ENCODE data around the gene HSD17B12. TPM values are rescaled to one million over a fixed set of nuclear protein-coding genes. Genes with fewer than 3 reads are reported as not detected.
A peak's percentile ranks its signal among the peaks of the same experiment; 100 is the strongest.

HSD17B12 gene
- polyA plus RNA-seq, 4 donors = 20.5 to 89.4 (median 45.9) TPM

DNA sequence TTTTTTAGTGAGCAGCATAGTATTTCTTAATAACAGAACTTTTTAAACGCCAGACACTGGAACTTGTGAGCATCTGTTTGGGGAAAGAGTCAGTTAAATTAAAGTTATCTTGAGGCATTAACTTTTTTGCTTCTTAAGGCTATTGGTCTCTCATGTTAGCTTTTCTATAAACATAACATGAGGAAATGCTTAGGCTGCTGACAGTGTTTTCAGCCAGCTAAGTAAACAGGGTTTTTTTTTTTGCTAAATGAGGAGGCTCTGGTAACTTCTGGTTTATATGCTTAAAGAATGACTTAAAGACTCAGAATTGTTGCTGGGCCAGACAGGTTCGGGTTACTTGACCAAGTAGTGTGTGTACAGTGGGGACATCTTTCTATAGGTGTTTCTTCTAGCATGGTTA is 104.3 kb downstream of the HSD17B12 start:
- peaks cover 0 to 2% (median 0%) of the 10 kb centered on the region in 3 donors for H3K36me3 ChIP-seq (ENCODE audit: control insufficient read depth in 3 of 3, insufficient read depth in 2 of 3, low read depth in 1 of 3, low read length in 3 of 3)
- H3K27me3 ChIP-seq (ENCODE audit: control insufficient read depth in 3 of 3, insufficient read depth in 3 of 3, low read length in 3 of 3) = no peaks in the 10 kb centered on the region
- WGBS, 3 donors = 86 to 94% (median 91%) methylated on average over 2 of the region's 2 CpGs
- peaks cover 0 to 22% of the 10 kb centered on the region in 2 donors for H3K9me3 ChIP-seq (ENCODE audit: control insufficient read depth in 2 of 2, insufficient read depth in 1 of 2, low read depth in 1 of 2, low read length in 1 of 2)
- no peak for FAIRE-seq
- H3K4me3 ChIP-seq (ENCODE audit: low read depth in 1 of 3, low read length in 3 of 3) = no peak overlapping the region
- H3K27ac ChIP-seq (ENCODE audit: low read depth in 1 of 3, low read length in 2 of 3) = no peak overlapping the region
- no peaks in the 10 kb centered on the region for H3K4me1 ChIP-seq (ENCODE audit: control insufficient read depth in 3 of 3, insufficient read depth in 2 of 3, low read depth in 1 of 3, low read length in 2 of 3)
- no peak for DNase-seq

DNA sequence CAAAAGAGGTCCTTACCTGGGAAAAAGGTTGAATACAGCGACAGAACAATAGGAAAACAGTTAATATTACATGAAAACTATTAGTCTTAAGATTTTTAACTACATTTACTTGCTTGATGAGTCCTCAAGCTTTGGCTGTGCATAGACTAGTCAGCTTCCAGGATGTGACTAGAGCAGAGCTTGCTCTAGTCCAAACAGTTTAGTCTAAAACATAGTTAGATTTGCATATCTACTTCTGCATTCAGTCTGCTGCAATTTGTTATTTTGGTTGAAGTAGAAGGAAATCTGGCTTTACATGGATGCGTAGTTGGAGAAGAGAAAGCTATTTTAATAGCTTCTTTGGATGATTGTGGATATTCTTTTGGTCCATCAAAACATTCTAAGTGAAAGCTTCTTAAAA is 104.8 kb downstream of the HSD17B12 start:
- peaks cover 0 to 2% (median 0%) of the 10 kb centered on the region in 3 donors for H3K36me3 ChIP-seq (ENCODE audit: control insufficient read depth in 3 of 3, insufficient read depth in 2 of 3, low read depth in 1 of 3, low read length in 3 of 3)
- no peaks in the 10 kb centered on the region for H3K27me3 ChIP-seq (ENCODE audit: control insufficient read depth in 3 of 3, insufficient read depth in 3 of 3, low read length in 3 of 3)
- H3K4me1 ChIP-seq (ENCODE audit: control insufficient read depth in 3 of 3, insufficient read depth in 2 of 3, low read depth in 1 of 3, low read length in 2 of 3) = no peaks in the 10 kb centered on the region
- peaks cover 0 to 22% of the 10 kb centered on the region in 2 donors for H3K9me3 ChIP-seq (ENCODE audit: control insufficient read depth in 2 of 2, insufficient read depth in 1 of 2, low read depth in 1 of 2, low read length in 1 of 2)
- 89 to 98% (median 97%) methylated on average over 2 of the region's 2 CpGs for WGBS, 3 donors
- FAIRE-seq (no peak), DNase-seq (no peak)
- no peak overlapping the region for H3K4me3 ChIP-seq (ENCODE audit: low read depth in 1 of 3, low read length in 3 of 3)
- H3K27ac ChIP-seq (ENCODE audit: low read depth in 1 of 3, low read length in 2 of 3) = no peak overlapping the region

DNA sequence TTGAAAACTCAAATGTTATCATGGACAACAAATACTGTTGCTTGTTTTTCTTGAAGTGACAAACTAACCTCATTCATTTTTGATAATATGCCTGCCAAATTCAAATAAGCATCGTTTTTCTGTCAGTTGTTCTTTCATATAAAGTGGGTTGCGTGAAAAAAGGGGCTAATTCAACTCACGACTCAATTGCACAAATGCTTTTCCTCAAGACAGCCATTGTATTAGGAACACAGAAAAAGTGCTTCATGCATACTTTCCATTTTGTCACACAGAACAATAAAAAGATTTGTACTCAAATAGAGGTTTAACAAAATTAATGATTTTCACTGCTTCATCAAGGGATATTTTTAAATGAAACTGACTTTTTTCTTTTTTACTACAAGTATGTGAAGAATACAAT is 105.5 kb downstream of the HSD17B12 start:
- 87 to 94% (median 88%) methylated on average over 3 of the region's 3 CpGs for WGBS, 3 donors
- Histone ChIP-seq H3K4me3 (ENCODE audit: low read depth in 1 of 3, low read length in 3 of 3) (no peak overlapping the region), H3K36me3 (ENCODE audit: control insufficient read depth in 3 of 3, insufficient read depth in 2 of 3, low read depth in 1 of 3, low read length in 3 of 3) (peaks cover 0 to 2% (median 0%) of the 10 kb centered on the region in 3 donors), H3K27me3 (ENCODE audit: control insufficient read depth in 3 of 3, insufficient read depth in 3 of 3, low read length in 3 of 3) (no peaks in the 10 kb centered on the region), H3K9me3 (ENCODE audit: control insufficient read depth in 2 of 2, insufficient read depth in 1 of 2, low read depth in 1 of 2, low read length in 1 of 2) (peaks cover 0 to 22% of the 10 kb centered on the region in 2 donors), H3K4me1 (ENCODE audit: control insufficient read depth in 3 of 3, insufficient read depth in 2 of 3, low read depth in 1 of 3, low read length in 2 of 3) (no peaks in the 10 kb centered on the region), H3K27ac (ENCODE audit: low read depth in 1 of 3, low read length in 2 of 3) (no peak overlapping the region)
- DNase-seq = no peak
- FAIRE-seq = no peak

DNA sequence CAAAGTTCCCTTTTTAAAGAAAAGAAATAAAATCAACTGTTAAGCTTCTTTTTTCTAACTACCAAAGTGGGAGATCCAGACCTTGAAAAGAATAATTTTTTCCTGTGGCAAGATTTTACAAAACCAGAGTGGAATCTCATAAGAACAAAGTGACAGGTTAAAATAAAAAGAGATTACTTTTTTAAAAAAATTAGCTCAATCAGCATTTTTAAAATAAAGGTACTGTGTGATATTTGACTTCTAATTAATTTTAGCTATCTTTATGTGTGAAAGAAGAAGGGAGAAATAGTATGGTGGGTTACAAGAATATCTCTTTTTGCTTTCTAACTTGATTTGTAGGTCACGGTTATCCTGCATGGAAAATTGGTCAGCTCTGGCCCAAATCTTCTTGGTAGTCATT is 107.3 kb downstream of the HSD17B12 start:
- DNase-seq = no peak
- Histone ChIP-seq H3K27me3 (ENCODE audit: control insufficient read depth in 3 of 3, insufficient read depth in 3 of 3, low read length in 3 of 3) (no peaks in the 10 kb centered on the region), H3K27ac (ENCODE audit: low read depth in 1 of 3, low read length in 2 of 3) (peak overlapping the region in 1 of 3 donors; percentile 37), H3K4me1 (ENCODE audit: control insufficient read depth in 3 of 3, insufficient read depth in 2 of 3, low read depth in 1 of 3, low read length in 2 of 3) (no peaks in the 10 kb centered on the region), H3K36me3 (ENCODE audit: control insufficient read depth in 3 of 3, insufficient read depth in 2 of 3, low read depth in 1 of 3, low read length in 3 of 3) (peaks cover 0 to 2% (median 0%) of the 10 kb centered on the region in 3 donors), H3K9me3 (ENCODE audit: control insufficient read depth in 2 of 2, insufficient read depth in 1 of 2, low read depth in 1 of 2, low read length in 1 of 2) (peaks cover 0 to 17% of the 10 kb centered on the region in 2 donors), H3K4me3 (ENCODE audit: low read depth in 1 of 3, low read length in 3 of 3) (no peak overlapping the region)
- no peak for FAIRE-seq
- 93 to 100% (median 97%) methylated on average over 1 of the region's 1 CpG for WGBS, 3 donors

DNA sequence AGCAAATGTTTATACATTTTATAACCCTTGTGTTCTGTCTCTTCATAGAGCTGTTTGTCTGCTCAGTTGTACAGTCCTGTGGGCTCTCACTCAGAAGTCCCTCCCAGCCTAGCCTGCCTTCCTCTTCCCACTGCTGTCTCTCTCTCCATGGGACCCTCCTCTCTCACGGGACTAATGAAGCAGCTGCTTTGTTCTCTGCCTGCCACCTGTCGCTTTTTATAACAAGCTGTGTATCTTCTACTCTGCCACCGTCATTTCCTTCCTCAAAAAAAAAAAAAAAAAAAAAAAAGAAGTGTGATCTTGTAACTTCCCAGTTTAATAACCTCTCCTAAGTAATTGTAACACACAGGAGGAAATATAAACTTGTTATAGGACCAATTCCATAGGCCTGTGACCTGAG is 107.9 kb downstream of the HSD17B12 start:
- H3K36me3 ChIP-seq (ENCODE audit: control insufficient read depth in 3 of 3, insufficient read depth in 2 of 3, low read depth in 1 of 3, low read length in 3 of 3) = peaks cover 0 to 2% (median 0%) of the 10 kb centered on the region in 3 donors
- peaks cover 0 to 16% of the 10 kb centered on the region in 2 donors for H3K9me3 ChIP-seq (ENCODE audit: control insufficient read depth in 2 of 2, insufficient read depth in 1 of 2, low read depth in 1 of 2, low read length in 1 of 2)
- FAIRE-seq = no peak
- H3K4me3 ChIP-seq (ENCODE audit: low read depth in 1 of 3, low read length in 3 of 3) = no peak overlapping the region
- no peaks in the 10 kb centered on the region for H3K27me3 ChIP-seq (ENCODE audit: control insufficient read depth in 3 of 3, insufficient read depth in 3 of 3, low read length in 3 of 3)
- DNase-seq = peak; percentile 24 to 63
- H3K4me1 ChIP-seq (ENCODE audit: control insufficient read depth in 3 of 3, insufficient read depth in 2 of 3, low read depth in 1 of 3, low read length in 2 of 3) = no peaks in the 10 kb centered on the region
- 35 to 63% (median 57%) methylated on average over 3 of the region's 3 CpGs for WGBS, 3 donors
- peak overlapping the region in 1 of 3 donors; percentile 37 for H3K27ac ChIP-seq (ENCODE audit: low read depth in 1 of 3, low read length in 2 of 3)

DNA sequence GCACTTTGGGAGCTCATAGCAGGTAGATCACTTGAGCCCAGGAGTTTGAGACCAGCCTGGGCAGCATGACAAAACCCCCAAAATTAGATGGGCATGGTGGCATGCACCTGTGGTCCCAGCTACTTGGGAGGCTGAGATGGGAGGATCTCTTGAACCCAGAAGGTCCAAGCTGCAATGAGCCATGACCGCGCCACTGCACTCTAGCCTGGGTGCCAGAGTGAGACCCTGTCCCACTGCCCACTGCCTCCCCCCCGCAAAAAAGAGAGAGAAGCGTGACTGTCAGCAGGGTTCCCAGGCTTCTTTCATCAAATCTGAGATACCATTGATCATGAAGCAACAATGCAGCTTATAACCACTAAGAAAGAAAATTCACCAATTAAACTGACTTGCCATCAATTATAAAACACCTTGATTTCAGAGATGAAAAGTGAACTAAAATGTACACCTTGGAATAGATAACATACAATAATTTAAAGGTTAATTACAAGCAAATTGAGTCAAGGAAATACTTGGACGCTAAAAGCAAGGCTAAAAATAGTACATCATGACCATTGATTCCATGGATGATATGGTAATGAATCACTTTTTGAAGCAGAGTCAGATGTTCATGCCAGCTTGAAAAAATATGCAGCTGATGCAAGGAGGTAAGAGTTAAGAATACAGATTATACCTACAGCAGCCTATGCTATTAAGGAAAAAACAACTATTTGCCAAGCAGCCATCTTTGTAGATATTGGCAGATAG is 109.3 kb downstream of the HSD17B12 start:
- no peak overlapping the region for H3K4me3 ChIP-seq (ENCODE audit: low read depth in 1 of 3, low read length in 3 of 3)
- H3K27me3 ChIP-seq (ENCODE audit: control insufficient read depth in 3 of 3, insufficient read depth in 3 of 3, low read length in 3 of 3) = no peaks in the 10 kb centered on the region
- H3K27ac ChIP-seq (ENCODE audit: low read depth in 1 of 3, low read length in 2 of 3) = no peak overlapping the region
- DNase-seq = no peak
- 84 to 90% (median 90%) methylated on average over 5 of the region's 5 CpGs for WGBS, 3 donors
- no peak for FAIRE-seq
- H3K4me1 ChIP-seq (ENCODE audit: control insufficient read depth in 3 of 3, insufficient read depth in 2 of 3, low read depth in 1 of 3, low read length in 2 of 3) = no peaks in the 10 kb centered on the region
- peaks cover 0 to 5% (median 0%) of the 10 kb centered on the region in 3 donors for H3K36me3 ChIP-seq (ENCODE audit: control insufficient read depth in 3 of 3, insufficient read depth in 2 of 3, low read depth in 1 of 3, low read length in 3 of 3)
- peaks cover 0 to 4% of the 10 kb centered on the region in 2 donors for H3K9me3 ChIP-seq (ENCODE audit: control insufficient read depth in 2 of 2, insufficient read depth in 1 of 2, low read depth in 1 of 2, low read length in 1 of 2)

DNA sequence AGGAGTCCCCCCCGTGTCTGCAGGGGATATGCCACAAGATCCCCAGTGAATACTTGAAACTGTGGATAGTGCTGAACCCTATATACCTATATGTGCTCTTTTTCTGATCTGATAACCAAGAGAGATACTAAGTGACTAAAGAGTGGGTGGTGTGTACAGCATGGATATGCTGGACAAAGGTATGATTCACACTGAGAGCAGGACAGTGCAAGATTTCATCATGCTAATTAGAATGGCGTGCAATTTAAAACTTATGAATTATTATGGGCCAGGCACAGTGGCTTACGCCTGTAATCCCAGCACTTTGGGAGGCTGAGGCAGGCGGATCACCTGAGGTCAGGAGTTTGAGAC is 109.9 kb downstream of the HSD17B12 start:
- Histone ChIP-seq H3K36me3 (ENCODE audit: control insufficient read depth in 3 of 3, insufficient read depth in 2 of 3, low read depth in 1 of 3, low read length in 3 of 3) (peaks cover 0 to 5% (median 0%) of the 10 kb centered on the region in 3 donors), H3K9me3 (ENCODE audit: control insufficient read depth in 2 of 2, insufficient read depth in 1 of 2, low read depth in 1 of 2, low read length in 1 of 2) (no peaks in the 10 kb centered on the region), H3K4me1 (ENCODE audit: control insufficient read depth in 3 of 3, insufficient read depth in 2 of 3, low read depth in 1 of 3, low read length in 2 of 3) (no peaks in the 10 kb centered on the region), H3K27me3 (ENCODE audit: control insufficient read depth in 3 of 3, insufficient read depth in 3 of 3, low read length in 3 of 3) (no peaks in the 10 kb centered on the region), H3K27ac (ENCODE audit: low read depth in 1 of 3, low read length in 2 of 3) (no peak overlapping the region), H3K4me3 (ENCODE audit: low read depth in 1 of 3, low read length in 3 of 3) (no peak overlapping the region)
- DNase-seq (no peak), FAIRE-seq (no peak)
- WGBS, 3 donors = 95 to 100% (median 100%) methylated on average over 4 of the region's 4 CpGs

DNA sequence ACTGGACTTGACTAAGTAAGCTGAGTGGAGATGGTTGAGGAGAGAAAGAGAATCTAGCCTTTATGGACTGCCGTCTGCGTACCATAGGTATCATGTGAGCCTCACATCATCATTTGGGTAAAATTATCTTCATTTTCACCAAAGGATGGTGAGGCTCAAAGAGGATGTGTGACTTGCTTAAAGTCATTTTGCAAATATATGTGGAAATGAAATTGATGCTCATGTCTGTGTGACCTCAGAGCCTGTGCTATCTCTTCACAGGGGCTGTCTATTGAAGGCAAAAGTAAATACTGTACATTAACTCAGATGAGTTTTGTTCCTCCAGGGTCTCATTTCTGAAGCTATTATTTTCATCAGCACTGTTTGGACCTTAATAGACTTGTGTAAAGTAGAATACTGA is 116.8 kb downstream of the HSD17B12 start:
- H3K4me1 ChIP-seq (ENCODE audit: control insufficient read depth in 3 of 3, insufficient read depth in 2 of 3, low read depth in 1 of 3, low read length in 2 of 3) = peaks cover 0 to 3% (median 0%) of the 10 kb centered on the region in 3 donors
- DNase-seq (no peak), FAIRE-seq (no peak)
- WGBS, 3 donors = 84 to 97% (median 95%) methylated on average over 2 of the region's 2 CpGs
- H3K27me3 ChIP-seq (ENCODE audit: control insufficient read depth in 3 of 3, insufficient read depth in 3 of 3, low read length in 3 of 3) = no peaks in the 10 kb centered on the region
- peaks cover 0 to 5% (median 2%) of the 10 kb centered on the region in 3 donors for H3K36me3 ChIP-seq (ENCODE audit: control insufficient read depth in 3 of 3, insufficient read depth in 2 of 3, low read depth in 1 of 3, low read length in 3 of 3)
- H3K9me3 ChIP-seq (ENCODE audit: control insufficient read depth in 2 of 2, insufficient read depth in 1 of 2, low read depth in 1 of 2, low read length in 1 of 2) = no peaks in the 10 kb centered on the region
- no peak overlapping the region for H3K27ac ChIP-seq (ENCODE audit: low read depth in 1 of 3, low read length in 2 of 3)
- no peak overlapping the region for H3K4me3 ChIP-seq (ENCODE audit: low read depth in 1 of 3, low read length in 3 of 3)

DNA sequence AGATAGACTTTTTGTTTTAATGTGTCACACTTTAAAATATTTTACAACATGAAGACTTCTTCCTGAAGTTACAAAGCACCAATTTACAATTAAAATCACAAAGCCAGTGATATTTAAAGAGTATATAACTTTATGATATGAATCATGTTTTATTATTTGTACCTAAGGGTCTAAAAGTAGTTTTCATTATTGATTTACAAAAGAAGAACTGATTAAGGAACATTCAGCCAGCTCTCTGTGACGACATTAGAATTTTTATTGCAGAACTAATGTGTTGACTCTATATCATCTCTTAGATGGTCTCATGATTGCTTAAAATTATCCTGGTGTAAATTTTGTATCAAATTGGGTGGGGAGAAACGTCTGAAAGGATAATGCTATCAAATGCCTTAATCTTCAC is 117.3 kb downstream of the HSD17B12 start:
- peaks cover 0 to 3% (median 0%) of the 10 kb centered on the region in 3 donors for H3K4me1 ChIP-seq (ENCODE audit: control insufficient read depth in 3 of 3, insufficient read depth in 2 of 3, low read depth in 1 of 3, low read length in 2 of 3)
- FAIRE-seq (no peak), DNase-seq (no peak)
- no peak overlapping the region for H3K27ac ChIP-seq (ENCODE audit: low read depth in 1 of 3, low read length in 2 of 3)
- no peaks in the 10 kb centered on the region for H3K9me3 ChIP-seq (ENCODE audit: control insufficient read depth in 2 of 2, insufficient read depth in 1 of 2, low read depth in 1 of 2, low read length in 1 of 2)
- no peaks in the 10 kb centered on the region for H3K27me3 ChIP-seq (ENCODE audit: control insufficient read depth in 3 of 3, insufficient read depth in 3 of 3, low read length in 3 of 3)
- H3K4me3 ChIP-seq (ENCODE audit: low read depth in 1 of 3, low read length in 3 of 3) = no peak overlapping the region
- peaks cover 0 to 5% (median 2%) of the 10 kb centered on the region in 3 donors for H3K36me3 ChIP-seq (ENCODE audit: control insufficient read depth in 3 of 3, insufficient read depth in 2 of 3, low read depth in 1 of 3, low read length in 3 of 3)
- WGBS, 3 donors = 21 to 69% (median 49%) methylated on average over 2 of the region's 2 CpGs

Measured in small intestine (tissue), 7 donors.